Measurements from ENCODE around the gene AAK1. TPM values are rescaled to one million over a fixed set of nuclear protein-coding genes. Genes with fewer than 3 reads are reported as not detected.

AAK1 gene
- total and polyA plus RNA-seq, 2 of the 13 experiments (the other 11 are each of a cell fraction or from before 2014, with no cell fraction given), result 9.8 to 10.3 TPM

DNA sequence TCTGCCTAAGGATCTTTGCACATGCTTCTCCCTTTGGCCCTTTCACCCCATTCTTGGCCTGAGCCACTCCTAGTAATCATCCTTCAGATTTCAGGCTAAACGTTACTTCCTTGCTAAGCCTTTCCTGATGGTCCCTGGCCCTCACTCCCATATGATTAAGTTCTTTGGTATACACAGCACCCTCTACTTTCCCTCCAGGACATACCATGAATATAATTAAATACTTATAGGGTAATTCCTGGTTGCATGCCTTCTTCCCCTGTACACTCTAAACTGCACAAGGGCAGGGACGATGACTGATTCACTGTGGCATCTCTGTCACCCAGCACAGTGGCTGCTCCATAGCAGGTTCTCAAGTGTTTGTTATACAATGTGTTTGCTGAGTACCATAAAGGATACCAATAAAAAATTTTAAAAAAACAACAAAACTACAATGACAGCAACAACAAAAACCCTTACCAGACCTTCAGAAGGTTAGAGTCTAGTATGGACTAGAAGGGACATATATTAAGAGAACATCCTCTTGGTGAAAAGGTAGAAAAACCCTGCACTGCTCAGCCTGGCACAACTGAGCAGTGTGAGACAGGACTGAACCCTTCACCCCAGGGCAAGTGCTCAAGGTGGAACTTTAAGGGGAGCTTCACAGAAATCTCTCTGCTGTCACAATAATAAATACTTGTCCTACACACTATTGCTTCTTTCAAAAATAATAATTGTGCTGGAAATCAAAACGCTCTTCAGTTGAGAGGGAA is 76.2 kb downstream of the AAK1 start (continued):
- TF ChIP-seq ZSCAN21 (CRISPR knock-in tag; IDR thresholded peaks at IDR 0.05; ENCODE audit: borderline replicate concordance) (no peak), ATF6 (CRISPR knock-in tag; conservative IDR thresholded peaks at IDR 0.05) (no peak), TERF1 (CRISPR knock-in tag; IDR thresholded peaks at IDR 0.05) (no peak), ZNF121 (CRISPR knock-in tag; IDR thresholded peaks at IDR 0.05) (no peak), ZNF549 (CRISPR knock-in tag; IDR thresholded peaks at IDR 0.05) (no peak), ZNF510 (CRISPR knock-in tag; IDR thresholded peaks at IDR 0.05; ENCODE audit: low read depth) (no peak), ZFP1 (CRISPR knock-in tag; IDR thresholded peaks at IDR 0.05) (no peak), BRD4 (CRISPR knock-in tag; IDR thresholded peaks at IDR 0.05) (no peak), ZNF550 (CRISPR knock-in tag; IDR thresholded peaks at IDR 0.05; ENCODE audit: borderline replicate concordance) (no peak)
- TF ChIP-seq, protein P1, sequence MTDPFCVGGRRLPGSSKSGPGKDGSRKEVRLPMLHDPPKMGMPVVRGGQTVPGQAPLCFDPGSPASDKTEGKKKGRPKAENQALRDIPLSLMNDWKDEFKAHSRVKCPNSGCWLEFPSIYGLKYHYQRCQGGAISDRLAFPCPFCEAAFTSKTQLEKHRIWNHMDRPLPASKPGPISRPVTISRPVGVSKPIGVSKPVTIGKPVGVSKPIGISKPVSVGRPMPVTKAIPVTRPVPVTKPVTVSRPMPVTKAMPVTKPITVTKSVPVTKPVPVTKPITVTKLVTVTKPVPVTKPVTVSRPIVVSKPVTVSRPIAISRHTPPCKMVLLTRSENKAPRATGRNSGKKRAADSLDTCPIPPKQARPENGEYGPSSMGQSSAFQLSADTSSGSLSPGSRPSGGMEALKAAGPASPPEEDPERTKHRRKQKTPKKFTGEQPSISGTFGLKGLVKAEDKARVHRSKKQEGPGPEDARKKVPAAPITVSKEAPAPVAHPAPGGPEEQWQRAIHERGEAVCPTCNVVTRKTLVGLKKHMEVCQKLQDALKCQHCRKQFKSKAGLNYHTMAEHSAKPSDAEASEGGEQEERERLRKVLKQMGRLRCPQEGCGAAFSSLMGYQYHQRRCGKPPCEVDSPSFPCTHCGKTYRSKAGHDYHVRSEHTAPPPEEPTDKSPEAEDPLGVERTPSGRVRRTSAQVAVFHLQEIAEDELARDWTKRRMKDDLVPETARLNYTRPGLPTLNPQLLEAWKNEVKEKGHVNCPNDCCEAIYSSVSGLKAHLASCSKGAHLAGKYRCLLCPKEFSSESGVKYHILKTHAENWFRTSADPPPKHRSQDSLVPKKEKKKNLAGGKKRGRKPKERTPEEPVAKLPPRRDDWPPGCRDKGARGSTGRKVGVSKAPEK (CRISPR knock-in tag; IDR thresholded peaks at IDR 0.05; ENCODE audit: borderline replicate concordance), result no peak
